Measurements from ENCODE around the gene C1QTNF4.

Gene C1QTNF4

DNA sequence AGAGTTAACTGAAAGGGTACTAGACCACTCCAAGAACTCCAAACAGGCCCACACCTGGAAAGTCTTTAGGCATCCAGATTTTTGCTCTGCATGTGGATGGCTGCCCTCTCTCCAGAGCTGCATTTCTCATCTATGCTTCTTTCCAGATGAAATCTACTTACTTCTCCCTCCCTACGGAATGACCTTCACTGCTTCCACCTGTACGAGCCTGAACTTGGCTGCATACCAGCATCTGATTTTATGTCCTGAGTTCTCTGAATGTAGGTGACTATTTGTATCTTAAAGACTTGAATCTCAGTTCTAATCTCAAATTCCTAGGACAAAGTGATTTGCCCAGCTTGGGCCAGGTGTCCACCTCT is 54.6 kb downstream of the C1QTNF4 start:
- DNase-seq (no peak), ATAC-seq (ENCODE audit: insufficient read depth, low read depth) (no peak)
- Histone ChIP-seq H3K4me3 (ENCODE audit: low read depth in 1 of 2, low read length in 2 of 2) (no peak overlapping the region), H3K27ac (ENCODE audit: low read length) (no peak overlapping the region), H3K27me3 (ENCODE audit: insufficient read depth, low read length, poor library complexity) (no peaks in the 10 kb centered on the region), H3K79me2 (ENCODE audit: insufficient read depth, low read length) (peaks cover 100% of the 10 kb centered on the region), H4K20me1 (ENCODE audit: insufficient read depth, low read length) (peaks cover 91% of the 10 kb centered on the region), H3K36me3 (ENCODE audit: insufficient read depth, low read length) (peaks cover 33% of the 10 kb centered on the region; the same call in 1 of the 2 replicates), H3K9me3 (ENCODE audit: insufficient read depth, low read length, severe bottlenecking) (no peaks in the 10 kb centered on the region), H2AFZ (ENCODE audit: low read depth, low read length) (no peak overlapping the region), H3K4me2 (ENCODE audit: insufficient read depth, low read length) (no peak overlapping the region), H3K4me1 (ENCODE audit: insufficient read depth, low read length) (no peaks in the 10 kb centered on the region; the same call in 1 of the 2 replicates), H3K9ac (ENCODE audit: low read depth, low read length) (no peak overlapping the region)
- TF ChIP-seq, protein P1, sequence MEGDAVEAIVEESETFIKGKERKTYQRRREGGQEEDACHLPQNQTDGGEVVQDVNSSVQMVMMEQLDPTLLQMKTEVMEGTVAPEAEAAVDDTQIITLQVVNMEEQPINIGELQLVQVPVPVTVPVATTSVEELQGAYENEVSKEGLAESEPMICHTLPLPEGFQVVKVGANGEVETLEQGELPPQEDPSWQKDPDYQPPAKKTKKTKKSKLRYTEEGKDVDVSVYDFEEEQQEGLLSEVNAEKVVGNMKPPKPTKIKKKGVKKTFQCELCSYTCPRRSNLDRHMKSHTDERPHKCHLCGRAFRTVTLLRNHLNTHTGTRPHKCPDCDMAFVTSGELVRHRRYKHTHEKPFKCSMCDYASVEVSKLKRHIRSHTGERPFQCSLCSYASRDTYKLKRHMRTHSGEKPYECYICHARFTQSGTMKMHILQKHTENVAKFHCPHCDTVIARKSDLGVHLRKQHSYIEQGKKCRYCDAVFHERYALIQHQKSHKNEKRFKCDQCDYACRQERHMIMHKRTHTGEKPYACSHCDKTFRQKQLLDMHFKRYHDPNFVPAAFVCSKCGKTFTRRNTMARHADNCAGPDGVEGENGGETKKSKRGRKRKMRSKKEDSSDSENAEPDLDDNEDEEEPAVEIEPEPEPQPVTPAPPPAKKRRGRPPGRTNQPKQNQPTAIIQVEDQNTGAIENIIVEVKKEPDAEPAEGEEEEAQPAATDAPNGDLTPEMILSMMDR (IDR thresholded peaks at IDR 0.05; ENCODE audit: borderline replicate concordance, extremely low read depth, low read length, poor library complexity, severe bottlenecking): no peak
- no peak for TF ChIP-seq EZH2 (IDR thresholded peaks at IDR 0.05; ENCODE audit: borderline replicate concordance, low read depth, low read length, severe bottlenecking)
